ENCODE results near the gene ZC3H18.

- TF ChIP-seq CTCF (conservative IDR thresholded peaks at IDR 0.05) (no peak), EZH2 (IDR thresholded peaks at IDR 0.05; ENCODE audit: low read depth) (no peak)
Measured at GRCh38 chr16:88588754-88589153, 18.6 kb downstream of the ZC3H18 start.
